ENCODE data around the gene LDLRAD1. TPM values are rescaled to one million over a fixed set of nuclear protein-coding genes. Genes with fewer than 3 reads are reported as not detected.

LDLRAD1 gene
- total RNA-seq = not detected
- total RNA-seq (2013) = not detected

GRCh38 chr1:54017979-54018378 lies at the start of gene LDLRAD1:
TSS of gene LDLRAD1 (minus strand) at chr1:54018186. CDS start at chr1:54018112, 74 bp downstream.
- Mint-ChIP-seq H3K36me3 (no peaks in the 10 kb centered on the region), H3K27ac (no peak within 1 kb of the TSS), H3K27me3 (ENCODE audit: low read depth in 2 of 2) (peaks cover 0 to 11% of the 10 kb centered on the region in 2 donors), H3K4me3 (no peak within 1 kb of the TSS), H3K4me1 (no peaks in the 10 kb centered on the region), H3K9me3 (no peaks in the 10 kb centered on the region)
- Histone ChIP-seq H3K4me1 (ENCODE audit: control insufficient read depth, insufficient read depth, low read length) (no peaks in the 10 kb centered on the region), H3K36me3 (ENCODE audit: control insufficient read depth, insufficient read depth, low read length) (no peaks in the 10 kb centered on the region), H3K27me3 (ENCODE audit: control insufficient read depth, insufficient read depth, low read length) (no peaks in the 10 kb centered on the region), H3K4me3 (ENCODE audit: low read length) (no peak within 1 kb of the TSS), H3K9me3 (ENCODE audit: control insufficient read depth, insufficient read depth, low read length) (no peaks in the 10 kb centered on the region), H3K27ac (ENCODE audit: low read length) (no peak within 1 kb of the TSS)
- intact Hi-C loops (cut with micrococcal nuclease) = no loop called here
- TF ChIP-seq CTCF (IDR thresholded peaks at IDR 0.05) = no peak
- ATAC-seq (no peak), DNase-seq (no peak)
- 76% methylated on average over 6 of the region's 6 CpGs for WGBS (ENCODE audit: insufficient coverage)

GRCh38 chr1:54064299-54064698 lies 46.3 kb upstream of the LDLRAD1 start:
- no peak overlapping the region for H3K4me3 Mint-ChIP-seq
- peaks cover 4% of the 10 kb centered on the region for H3K36me3 ChIP-seq (ENCODE audit: control insufficient read depth, insufficient read depth, low read length)
- no peaks in the 10 kb centered on the region for H3K9me3 Mint-ChIP-seq
- H3K27me3 ChIP-seq (ENCODE audit: control insufficient read depth, insufficient read depth, low read length) = no peaks in the 10 kb centered on the region
- TF ChIP-seq CTCF (IDR thresholded peaks at IDR 0.05) = no peak
- no peaks in the 10 kb centered on the region for H3K27me3 Mint-ChIP-seq (ENCODE audit: low read depth in 2 of 2)
- DNase-seq (no peak), ATAC-seq (no peak)
- WGBS (ENCODE audit: insufficient coverage) = 98% methylated on average over 3 of the region's 5 CpGs
- no peaks in the 10 kb centered on the region for H3K36me3 Mint-ChIP-seq
- H3K27ac Mint-ChIP-seq = no peak overlapping the region
- no peak overlapping the region for H3K27ac ChIP-seq (ENCODE audit: low read length)
- H3K4me3 ChIP-seq (ENCODE audit: low read length) = no peak overlapping the region
- no peaks in the 10 kb centered on the region for H3K9me3 ChIP-seq (ENCODE audit: control insufficient read depth, insufficient read depth, low read length)
- no peaks in the 10 kb centered on the region for H3K4me1 Mint-ChIP-seq
- H3K4me1 ChIP-seq (ENCODE audit: control insufficient read depth, insufficient read depth, low read length) = no peaks in the 10 kb centered on the region
- intact Hi-C loops (cut with micrococcal nuclease) = no loop called here

GRCh38 chr1:54054438-54054749 lies 36.4 kb upstream of the LDLRAD1 start:
- intact Hi-C loops (cut with micrococcal nuclease) = loop anchor here (5.0 kb wide), 1 partner anchor 353 kb away; the partner anchor contains the start of gene SSBP3
- Mint-ChIP-seq H3K27ac (no peak overlapping the region), H3K36me3 (no peaks in the 10 kb centered on the region), H3K4me3 (no peak overlapping the region), H3K4me1 (peaks cover 16 to 18% of the 10 kb centered on the region in 2 donors), H3K27me3 (ENCODE audit: low read depth in 2 of 2) (no peaks in the 10 kb centered on the region), H3K9me3 (no peaks in the 10 kb centered on the region)
- peak overlapping the region; percentile 4 for H3K27ac ChIP-seq (ENCODE audit: low read length)
- H3K9me3 ChIP-seq (ENCODE audit: control insufficient read depth, insufficient read depth, low read length) = no peaks in the 10 kb centered on the region
- H3K4me1 ChIP-seq (ENCODE audit: control insufficient read depth, insufficient read depth, low read length) = peaks cover 33% of the 10 kb centered on the region
- TF ChIP-seq CTCF (IDR thresholded peaks at IDR 0.05) = no peak
- ATAC-seq (no peak), DNase-seq (peak in 1 of 2 donors; percentile 36)
- peaks cover 4% of the 10 kb centered on the region for H3K36me3 ChIP-seq (ENCODE audit: control insufficient read depth, insufficient read depth, low read length)
- WGBS (ENCODE audit: insufficient coverage) = 12% methylated on average over 4 of the region's 5 CpGs
- no peaks in the 10 kb centered on the region for H3K27me3 ChIP-seq (ENCODE audit: control insufficient read depth, insufficient read depth, low read length)
- H3K4me3 ChIP-seq (ENCODE audit: low read length) = no peak overlapping the region

- H3K36me3 Mint-ChIP-seq = no peaks in the 10 kb centered on the region
- Histone ChIP-seq H3K4me3 (ENCODE audit: low read length) (peak overlapping the region; percentile 88), H3K27ac (ENCODE audit: low read length) (peak overlapping the region; percentile 84), H3K9me3 (ENCODE audit: control insufficient read depth, insufficient read depth, low read length) (no peaks in the 10 kb centered on the region), H3K27me3 (ENCODE audit: control insufficient read depth, insufficient read depth, low read length) (no peaks in the 10 kb centered on the region), H3K36me3 (ENCODE audit: control insufficient read depth, insufficient read depth, low read length) (peaks cover 4% of the 10 kb centered on the region), H3K4me1 (ENCODE audit: control insufficient read depth, insufficient read depth, low read length) (peaks cover 33% of the 10 kb centered on the region)
- no peak for ATAC-seq
- no peaks in the 10 kb centered on the region for H3K9me3 Mint-ChIP-seq
- TF ChIP-seq CTCF (IDR thresholded peaks at IDR 0.05) = no peak
- H3K4me1 Mint-ChIP-seq = peaks cover 18 to 22% of the 10 kb centered on the region in 2 donors
- no peak overlapping the region for H3K27ac Mint-ChIP-seq
- DNase-seq = no peak
- intact Hi-C loops (cut with micrococcal nuclease) = loop anchor here (1.0 to 5.0 kb wide), 6 partner anchors 109 to 753 kb away; partner anchors contain the start of genes IFT25, NDC1, PARS2 and SSBP3
- WGBS (ENCODE audit: insufficient coverage) = 6% methylated on average over 19 of the region's 21 CpGs
- H3K27me3 Mint-ChIP-seq (ENCODE audit: low read depth in 2 of 2) = no peaks in the 10 kb centered on the region
- no peak overlapping the region for H3K4me3 Mint-ChIP-seq
Observed at GRCh38 chr1:54053745-54054437, 35.9 kb upstream of the LDLRAD1 start.

All from natural killer cell (primary cell).